MM.1S (cell line): Measurements from ENCODE around the gene HABP2.

ENCODE experiments used
- EZH2phosphoT487 ChIP-seq: fragments of 300-600 bp; sonication (generic); IDR thresholded peaks from 2 replicates; pipeline ENCODE4 v1.6.1; 2018; ENCODE audit warnings: antibody characterized with exemption, low read length
- TF ChIP-seq, protein P1 (sequence below): fragments of 300-600 bp; sonication (generic); IDR thresholded peaks from 2 replicates; pipeline ENCODE4 v1.5.1; 2016; ENCODE audit warnings: antibody characterized with exemption, low read length, mixed read lengths

DNA sequence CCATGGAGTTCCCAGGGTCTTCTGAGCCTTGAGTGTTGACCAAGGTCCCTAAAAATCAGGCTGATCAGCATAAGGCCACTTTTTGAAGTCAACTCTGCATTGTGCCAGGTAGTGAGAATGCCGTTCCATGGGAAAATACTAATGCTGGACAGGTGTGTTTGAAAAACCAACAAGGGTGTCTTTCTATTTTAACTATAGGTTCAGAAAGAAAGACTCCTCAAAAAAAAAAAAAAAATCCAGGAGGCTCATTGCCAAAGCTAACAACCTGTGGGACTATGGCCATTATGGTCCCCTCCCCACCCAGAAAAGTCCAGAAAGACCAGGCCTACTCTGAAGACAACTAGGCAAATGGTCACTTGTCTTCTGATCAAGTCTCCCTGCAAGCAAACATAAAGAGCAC, 66.5 kb downstream of the HABP2 start:
- TF ChIP-seq, protein P1, sequence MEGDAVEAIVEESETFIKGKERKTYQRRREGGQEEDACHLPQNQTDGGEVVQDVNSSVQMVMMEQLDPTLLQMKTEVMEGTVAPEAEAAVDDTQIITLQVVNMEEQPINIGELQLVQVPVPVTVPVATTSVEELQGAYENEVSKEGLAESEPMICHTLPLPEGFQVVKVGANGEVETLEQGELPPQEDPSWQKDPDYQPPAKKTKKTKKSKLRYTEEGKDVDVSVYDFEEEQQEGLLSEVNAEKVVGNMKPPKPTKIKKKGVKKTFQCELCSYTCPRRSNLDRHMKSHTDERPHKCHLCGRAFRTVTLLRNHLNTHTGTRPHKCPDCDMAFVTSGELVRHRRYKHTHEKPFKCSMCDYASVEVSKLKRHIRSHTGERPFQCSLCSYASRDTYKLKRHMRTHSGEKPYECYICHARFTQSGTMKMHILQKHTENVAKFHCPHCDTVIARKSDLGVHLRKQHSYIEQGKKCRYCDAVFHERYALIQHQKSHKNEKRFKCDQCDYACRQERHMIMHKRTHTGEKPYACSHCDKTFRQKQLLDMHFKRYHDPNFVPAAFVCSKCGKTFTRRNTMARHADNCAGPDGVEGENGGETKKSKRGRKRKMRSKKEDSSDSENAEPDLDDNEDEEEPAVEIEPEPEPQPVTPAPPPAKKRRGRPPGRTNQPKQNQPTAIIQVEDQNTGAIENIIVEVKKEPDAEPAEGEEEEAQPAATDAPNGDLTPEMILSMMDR = no peak
- TF ChIP-seq EZH2phosphoT487 = no peak
